HepG2 (cell line): ENCODE data around the gene SLIT3. TPM values are rescaled to one million over a fixed set of nuclear protein-coding genes. Genes with fewer than 3 reads are reported as not detected.

Experiments
- CHD2 ChIP-seq: IDR thresholded peaks from 2 replicates; pipeline ENCODE4 v1.6.1; 2011; ENCODE audit warnings: low read depth, low read length, improper control_type of control experiment
- EP300 ChIP-seq, 3 experiments: sonication (generic) in 1 of 3; formaldehyde crosslinking in 1 of 3; IDR thresholded peaks; 2 replicates each; pipeline versions ENCODE4 v1.5.1 to v1.6.1; 2011 to 2020; ENCODE audit warnings: low read depth in 2 of 3, low read length in 2 of 3, borderline replicate concordance in 1 of 3, improper control_type of control experiment in 1 of 3, mild to moderate bottlenecking in 1 of 3, missing genetic modification reagents in 1 of 3, moderate library complexity in 1 of 3
- NAIF1 ChIP-seq: sonication (generic); formaldehyde crosslinking; IDR thresholded peaks from 2 replicates; pipeline ENCODE4 v1.5.0; 2020; ENCODE audit warnings: mild to moderate bottlenecking, missing genetic modification reagents, borderline replicate concordance
- SMYD3 ChIP-seq: sonication (generic); formaldehyde crosslinking; IDR thresholded peaks from 2 replicates; pipeline ENCODE4 v1.8.1; 2023; ENCODE audit warnings: mild to moderate bottlenecking, missing genetic modification reagents
- SOX5 ChIP-seq: IDR thresholded peaks from 2 replicates; pipeline ENCODE4 v1.6.1; 2016; ENCODE audit warnings: borderline replicate concordance
- ZFP36 ChIP-seq: fragments of 150-350 bp; IDR thresholded peaks from 2 replicates; pipeline ENCODE4 v1.6.1; 2018; ENCODE audit warnings: borderline replicate concordance, low read length, low read depth; ENCODE audit not compliant: partially characterized antibody
- ZMAT5 ChIP-seq: sonication (generic); formaldehyde crosslinking; IDR thresholded peaks from 2 replicates; pipeline ENCODE4 v1.5.0; 2020; ENCODE audit warnings: mild to moderate bottlenecking, low read depth, missing genetic modification reagents, borderline replicate concordance
- ZNF225 ChIP-seq: sonication (generic); formaldehyde crosslinking; IDR thresholded peaks from 2 replicates; pipeline ENCODE4 v1.4.0; 2020; ENCODE audit warnings: mild to moderate bottlenecking, missing genetic modification reagents
- ZNF331 ChIP-seq: sonication (generic); formaldehyde crosslinking; IDR thresholded peaks from 2 replicates; pipeline ENCODE4 v1.4.0; 2020; ENCODE audit warnings: missing genetic modification reagents
- polyA plus RNA-seq, 8 experiments: library from polyadenylated mRNA; depleted of rRNA in 3 of 8; stranded (reverse) in 7 of 8; unstranded in 1 of 8; fragments of >200 nt; fragmentation: Illumina TruSeq in 4 of 8; extraction: Trizol in 4 of 8; gene quantifications; 2 replicates each; pipeline versions ENCODE4 v1.2.1 to v1.2.3, GENCODE V29; 2011 to 2016; ENCODE audit warnings: low read depth in 4 of 8, missing spikeins in 1 of 8, mixed read lengths in 1 of 8; ENCODE audit not compliant: insufficient read depth in 1 of 8
- total RNA-seq, 5 experiments: library from RNA; depleted of rRNA; stranded (reverse); fragments of >200 nt; fragmentation: Illumina TruSeq; extraction: Trizol; gene quantifications; 2 replicates each; pipeline ENCODE4 v1.2.3, GENCODE V29; 2016; ENCODE audit warnings: low read depth in 1 of 5
- TF ChIP-seq, protein P1 (sequence below): sonication (generic); formaldehyde crosslinking; IDR thresholded peaks from 2 replicates; pipeline ENCODE4 v1.5.1; 2020; ENCODE audit warnings: mild to moderate bottlenecking, missing genetic modification reagents, borderline replicate concordance
- TF ChIP-seq, protein P2 (sequence below): sonication (generic); formaldehyde crosslinking; IDR thresholded peaks from 2 replicates; pipeline ENCODE4 v1.4.0; 2020; ENCODE audit warnings: missing genetic modification reagents
- TF ChIP-seq, protein P3 (sequence below): IDR thresholded peaks from 2 replicates; pipeline ENCODE4 v1.6.1; 2016; ENCODE audit warnings: low read depth
- TF ChIP-seq, protein P4 (sequence below): sonication (generic); formaldehyde crosslinking; IDR thresholded peaks from 2 replicates; pipeline ENCODE4 v1.4.0; 2020; ENCODE audit warnings: missing genetic modification reagents
- TF ChIP-seq, protein P5 (sequence below): sonication (generic); formaldehyde crosslinking; IDR thresholded peaks from 2 replicates; pipeline ENCODE4 v1.5.0; 2020; ENCODE audit warnings: missing genetic modification reagents

SLIT3 gene
- total and polyA plus RNA-seq, 2 of the 13 experiments (the other 11 are each of a cell fraction or from before 2014, with no cell fraction given), result not detected

DNA sequence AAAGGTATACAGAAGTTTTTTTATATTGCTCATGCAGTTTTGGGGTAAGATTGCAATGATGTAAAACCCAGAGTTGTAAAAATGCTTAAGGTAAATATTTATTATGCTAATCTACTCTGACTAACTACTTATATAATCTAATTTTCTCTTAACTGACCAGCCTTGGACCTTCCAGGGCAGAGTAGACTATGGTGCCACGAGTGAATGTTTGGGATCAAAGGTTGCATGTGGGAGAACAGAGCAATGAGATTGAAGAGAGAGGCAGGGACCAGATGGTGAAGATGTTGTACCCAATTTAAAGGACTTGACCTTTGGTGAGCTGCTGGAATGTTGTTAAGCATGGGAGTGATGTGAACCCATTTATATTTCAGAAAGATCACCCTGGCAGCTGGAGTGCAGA is 686.9 kb downstream of the SLIT3 start (continued):
- TF ChIP-seq, protein P1, sequence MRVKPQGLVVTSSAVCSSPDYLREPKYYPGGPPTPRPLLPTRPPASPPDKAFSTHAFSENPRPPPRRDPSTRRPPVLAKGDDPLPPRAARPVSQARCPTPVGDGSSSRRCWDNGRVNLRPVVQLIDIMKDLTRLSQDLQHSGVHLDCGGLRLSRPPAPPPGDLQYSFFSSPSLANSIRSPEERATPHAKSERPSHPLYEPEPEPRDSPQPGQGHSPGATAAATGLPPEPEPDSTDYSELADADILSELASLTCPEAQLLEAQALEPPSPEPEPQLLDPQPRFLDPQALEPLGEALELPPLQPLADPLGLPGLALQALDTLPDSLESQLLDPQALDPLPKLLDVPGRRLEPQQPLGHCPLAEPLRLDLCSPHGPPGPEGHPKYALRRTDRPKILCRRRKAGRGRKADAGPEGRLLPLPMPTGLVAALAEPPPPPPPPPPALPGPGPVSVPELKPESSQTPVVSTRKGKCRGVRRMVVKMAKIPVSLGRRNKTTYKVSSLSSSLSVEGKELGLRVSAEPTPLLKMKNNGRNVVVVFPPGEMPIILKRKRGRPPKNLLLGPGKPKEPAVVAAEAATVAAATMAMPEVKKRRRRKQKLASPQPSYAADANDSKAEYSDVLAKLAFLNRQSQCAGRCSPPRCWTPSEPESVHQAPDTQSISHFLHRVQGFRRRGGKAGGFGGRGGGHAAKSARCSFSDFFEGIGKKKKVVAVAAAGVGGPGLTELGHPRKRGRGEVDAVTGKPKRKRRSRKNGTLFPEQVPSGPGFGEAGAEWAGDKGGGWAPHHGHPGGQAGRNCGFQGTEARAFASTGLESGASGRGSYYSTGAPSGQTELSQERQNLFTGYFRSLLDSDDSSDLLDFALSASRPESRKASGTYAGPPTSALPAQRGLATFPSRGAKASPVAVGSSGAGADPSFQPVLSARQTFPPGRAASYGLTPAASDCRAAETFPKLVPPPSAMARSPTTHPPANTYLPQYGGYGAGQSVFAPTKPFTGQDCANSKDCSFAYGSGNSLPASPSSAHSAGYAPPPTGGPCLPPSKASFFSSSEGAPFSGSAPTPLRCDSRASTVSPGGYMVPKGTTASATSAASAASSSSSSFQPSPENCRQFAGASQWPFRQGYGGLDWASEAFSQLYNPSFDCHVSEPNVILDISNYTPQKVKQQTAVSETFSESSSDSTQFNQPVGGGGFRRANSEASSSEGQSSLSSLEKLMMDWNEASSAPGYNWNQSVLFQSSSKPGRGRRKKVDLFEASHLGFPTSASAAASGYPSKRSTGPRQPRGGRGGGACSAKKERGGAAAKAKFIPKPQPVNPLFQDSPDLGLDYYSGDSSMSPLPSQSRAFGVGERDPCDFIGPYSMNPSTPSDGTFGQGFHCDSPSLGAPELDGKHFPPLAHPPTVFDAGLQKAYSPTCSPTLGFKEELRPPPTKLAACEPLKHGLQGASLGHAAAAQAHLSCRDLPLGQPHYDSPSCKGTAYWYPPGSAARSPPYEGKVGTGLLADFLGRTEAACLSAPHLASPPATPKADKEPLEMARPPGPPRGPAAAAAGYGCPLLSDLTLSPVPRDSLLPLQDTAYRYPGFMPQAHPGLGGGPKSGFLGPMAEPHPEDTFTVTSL (CRISPR knock-in tag), result peak; percentile 43; the same call in 1 of the 2 replicates
- TF ChIP-seq ZMAT5 (CRISPR knock-in tag) (no peak), CHD2 (no peak), ZNF225 (no peak), SMYD3 (CRISPR knock-in tag) (no peak), NAIF1 (CRISPR knock-in tag) (no peak), ZNF331 (peak; percentile 49; the same call in 1 of the 2 replicates), SOX5 (CRISPR knock-in tag) (peak; percentile 20; the same call in 1 of the 2 replicates), EP300 (IDR thresholded peaks at IDR 0.05; ENCODE audit: low read depth in 2 of 2, low read length in 2 of 2) (peak in 1 of 2 experiments; percentile 43; a peak in 1 of 4 replicates), EP300 (CRISPR knock-in tag; IDR thresholded peaks at IDR 0.05; ENCODE audit: borderline replicate concordance) (no peak), ZFP36 (no peak)
- TF ChIP-seq, protein P2, sequence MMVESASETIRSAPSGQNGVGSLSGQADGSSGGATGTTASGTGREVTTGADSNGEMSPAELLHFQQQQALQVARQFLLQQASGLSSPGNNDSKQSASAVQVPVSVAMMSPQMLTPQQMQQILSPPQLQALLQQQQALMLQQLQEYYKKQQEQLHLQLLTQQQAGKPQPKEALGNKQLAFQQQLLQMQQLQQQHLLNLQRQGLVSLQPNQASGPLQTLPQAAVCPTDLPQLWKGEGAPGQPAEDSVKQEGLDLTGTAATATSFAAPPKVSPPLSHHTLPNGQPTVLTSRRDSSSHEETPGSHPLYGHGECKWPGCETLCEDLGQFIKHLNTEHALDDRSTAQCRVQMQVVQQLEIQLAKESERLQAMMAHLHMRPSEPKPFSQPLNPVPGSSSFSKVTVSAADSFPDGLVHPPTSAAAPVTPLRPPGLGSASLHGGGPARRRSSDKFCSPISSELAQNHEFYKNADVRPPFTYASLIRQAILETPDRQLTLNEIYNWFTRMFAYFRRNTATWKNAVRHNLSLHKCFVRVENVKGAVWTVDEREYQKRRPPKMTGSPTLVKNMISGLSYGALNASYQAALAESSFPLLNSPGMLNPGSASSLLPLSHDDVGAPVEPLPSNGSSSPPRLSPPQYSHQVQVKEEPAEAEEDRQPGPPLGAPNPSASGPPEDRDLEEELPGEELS, result 0 out of 2 replicates have a peak, but pooled peaks have one; percentile 21
- TF ChIP-seq, protein P3, sequence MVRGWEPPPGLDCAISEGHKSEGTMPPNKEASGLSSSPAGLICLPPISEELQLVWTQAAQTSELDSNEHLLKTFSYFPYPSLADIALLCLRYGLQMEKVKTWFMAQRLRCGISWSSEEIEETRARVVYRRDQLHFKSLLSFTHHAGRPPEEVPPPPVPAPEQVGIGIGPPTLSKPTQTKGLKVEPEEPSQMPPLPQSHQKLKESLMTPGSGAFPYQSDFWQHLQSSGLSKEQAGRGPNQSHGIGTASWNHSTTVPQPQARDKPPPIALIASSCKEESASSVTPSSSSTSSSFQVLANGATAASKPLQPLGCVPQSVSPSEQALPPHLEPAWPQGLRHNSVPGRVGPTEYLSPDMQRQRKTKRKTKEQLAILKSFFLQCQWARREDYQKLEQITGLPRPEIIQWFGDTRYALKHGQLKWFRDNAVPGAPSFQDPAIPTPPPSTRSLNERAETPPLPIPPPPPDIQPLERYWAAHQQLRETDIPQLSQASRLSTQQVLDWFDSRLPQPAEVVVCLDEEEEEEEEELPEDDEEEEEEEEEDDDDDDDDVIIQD (CRISPR knock-in tag), result peak; percentile 38; the same call in 1 of the 2 replicates
- TF ChIP-seq, protein P4, sequence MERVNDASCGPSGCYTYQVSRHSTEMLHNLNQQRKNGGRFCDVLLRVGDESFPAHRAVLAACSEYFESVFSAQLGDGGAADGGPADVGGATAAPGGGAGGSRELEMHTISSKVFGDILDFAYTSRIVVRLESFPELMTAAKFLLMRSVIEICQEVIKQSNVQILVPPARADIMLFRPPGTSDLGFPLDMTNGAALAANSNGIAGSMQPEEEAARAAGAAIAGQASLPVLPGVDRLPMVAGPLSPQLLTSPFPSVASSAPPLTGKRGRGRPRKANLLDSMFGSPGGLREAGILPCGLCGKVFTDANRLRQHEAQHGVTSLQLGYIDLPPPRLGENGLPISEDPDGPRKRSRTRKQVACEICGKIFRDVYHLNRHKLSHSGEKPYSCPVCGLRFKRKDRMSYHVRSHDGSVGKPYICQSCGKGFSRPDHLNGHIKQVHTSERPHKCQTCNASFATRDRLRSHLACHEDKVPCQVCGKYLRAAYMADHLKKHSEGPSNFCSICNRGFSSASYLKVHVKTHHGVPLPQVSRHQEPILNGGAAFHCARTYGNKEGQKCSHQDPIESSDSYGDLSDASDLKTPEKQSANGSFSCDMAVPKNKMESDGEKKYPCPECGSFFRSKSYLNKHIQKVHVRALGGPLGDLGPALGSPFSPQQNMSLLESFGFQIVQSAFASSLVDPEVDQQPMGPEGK (CRISPR knock-in tag), result no peak
- TF ChIP-seq, protein P5, sequence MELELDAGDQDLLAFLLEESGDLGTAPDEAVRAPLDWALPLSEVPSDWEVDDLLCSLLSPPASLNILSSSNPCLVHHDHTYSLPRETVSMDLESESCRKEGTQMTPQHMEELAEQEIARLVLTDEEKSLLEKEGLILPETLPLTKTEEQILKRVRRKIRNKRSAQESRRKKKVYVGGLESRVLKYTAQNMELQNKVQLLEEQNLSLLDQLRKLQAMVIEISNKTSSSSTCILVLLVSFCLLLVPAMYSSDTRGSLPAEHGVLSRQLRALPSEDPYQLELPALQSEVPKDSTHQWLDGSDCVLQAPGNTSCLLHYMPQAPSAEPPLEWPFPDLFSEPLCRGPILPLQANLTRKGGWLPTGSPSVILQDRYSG, result no peak
